ENCODE data around the gene EFHC1.

- no peak for TF ChIP-seq CTCF (conservative IDR thresholded peaks at IDR 0.05; ENCODE audit: low read length)
- TF ChIP-seq EZH2phosphoT487 (IDR thresholded peaks at IDR 0.05; ENCODE audit: borderline replicate concordance), result no peak
Observed at GRCh38 chr6:52537001-52537753, 117.0 kb downstream of the EFHC1 start.

All from Loucy (cell line).